H1 (cell line): ENCODE measurements around the gene PYGL.

Experiments
- ATF3 ChIP-seq: IDR thresholded peaks from 2 replicates; pipeline ENCODE4 v1.6.1; 2011; ENCODE audit warnings: low read depth, mild to moderate bottlenecking, low read length; ENCODE audit not compliant: insufficient read depth
- CTCF ChIP-seq, 3 experiments: IDR thresholded peaks; 1 replicate in 2 of 3; 2 replicates in 1 of 3; pipeline versions ENCODE4 v1.5.1 to v1.6.1; 2011; ENCODE audit warnings: low read length in 3 of 3, mild to moderate bottlenecking in 3 of 3, inconsistent platforms in 2 of 3, low read depth in 1 of 3, moderate library complexity in 1 of 3; ENCODE audit not compliant: insufficient read depth in 1 of 3; ENCODE audit errors: control extremely low read depth in 1 of 3
- EP300 ChIP-seq, 2 experiments: IDR thresholded peaks; 1 replicate in 1 of 2; 2 replicates in 1 of 2; pipeline ENCODE4 v1.6.1; 2011 to 2012; ENCODE audit warnings: low read depth in 2 of 2, low read length in 2 of 2, mild to moderate bottlenecking in 2 of 2, borderline replicate concordance in 1 of 2, inconsistent platforms in 1 of 2, moderate library complexity in 1 of 2
- HDAC6 ChIP-seq: IDR thresholded peaks from one replicate; pipeline ENCODE4 v1.7.1; 2012; ENCODE audit warnings: low read depth, mild to moderate bottlenecking, inconsistent platforms, low read length, moderate library complexity
- POLR2A ChIP-seq, 2 experiments: IDR thresholded peaks; 1 replicate in 1 of 2; 2 replicates in 1 of 2; pipeline ENCODE4 v1.6.1; 2011; ENCODE audit warnings: low read depth in 2 of 2, low read length in 2 of 2, mild to moderate bottlenecking in 2 of 2; ENCODE audit errors: control extremely low read depth in 1 of 2

- TF ChIP-seq HDAC6 (no peak), POLR2A (IDR thresholded peaks at IDR 0.05; ENCODE audit: control extremely low read depth in 1 of 2, low read depth in 2 of 2, low read length in 2 of 2) (no peak), ATF3 (no peak), CTCF (IDR thresholded peaks at IDR 0.05; ENCODE audit: control extremely low read depth in 1 of 3, insufficient read depth in 1 of 3, low read depth in 1 of 3, low read length in 3 of 3) (no peak), EP300 (IDR thresholded peaks at IDR 0.05; ENCODE audit: borderline replicate concordance in 1 of 2, low read depth in 2 of 2, low read length in 2 of 2) (no peak)
Observed at GRCh38 chr14:50864946-50865345, 79.3 kb downstream of the PYGL start.
